Vagina (tissue), 2 donors: ENCODE results near the gene PDE4D. TPM values are rescaled to one million over a fixed set of nuclear protein-coding genes. Genes with fewer than 3 reads are reported as not detected.

ENCODE experiments used
- DNase-seq, 2 donors: peaks; one replicate each; pipeline ENCODE4 v3.0.0-alpha.2; 2017; ENCODE audit errors: extremely low spot score in 2 of 2
- H3K27ac ChIP-seq: fragments of 200-600 bp; sonication (generic); one replicate; pipeline ENCODE4 v1.5.1; 2019
- H3K27me3 ChIP-seq: fragments of 200-600 bp; sonication (generic); one replicate; pipeline ENCODE4 v1.5.1; 2019
- H3K36me3 ChIP-seq, 2 donors: fragments of 200-600 bp; sonication (generic); one replicate each; pipeline ENCODE4 v1.5.1; 2017 to 2019
- H3K4me1 ChIP-seq: fragments of 200-600 bp; sonication (generic); one replicate; pipeline ENCODE4 v1.5.1; 2019
- H3K4me3 ChIP-seq, 2 donors: fragments of 200-600 bp; sonication (generic); 1 replicate in 1 of 2; 2 replicates in 1 of 2; pipeline ENCODE4 v1.5.1; 2016 to 2019
- H3K9me3 ChIP-seq: fragments of 200-600 bp; sonication (generic); one replicate; pipeline ENCODE4 v1.5.1; 2019
- POLR2A ChIP-seq, 2 donors: fragments of 450-650 bp; IDR thresholded peaks; one replicate each; pipeline ENCODE4 v1.6.1; 2017; ENCODE audit warnings: antibody characterized with exemption in 2 of 2, mild to moderate bottlenecking in 2 of 2, moderate library complexity in 2 of 2
- POLR2AphosphoS5 ChIP-seq, 2 donors: sonication (generic); formaldehyde crosslinking; IDR thresholded peaks; one replicate each; pipeline ENCODE4 v1.9.0; 2017; ENCODE audit warnings: antibody characterized with exemption in 2 of 2, mild to moderate bottlenecking in 2 of 2, low read depth in 1 of 2; ENCODE audit not compliant: insufficient read depth in 1 of 2
- intact Hi-C: fragments of 100-400 bp; cut with DNase I; formaldehyde crosslinking; loops from one replicate; pipeline ENCODE4 v1.15.1; 2023
- total RNA-seq: library from RNA; depleted of rRNA; stranded (reverse); fragments of >200 nt; gene quantifications from one replicate; pipeline ENCODE4 v1.2.3, GENCODE V29; 2016
- TF ChIP-seq, protein P1 (sequence below), 3 experiments: fragments of 450-650 bp in 2 of 3; fragments of 200-600 bp in 1 of 3; sonication (generic) in 1 of 3; IDR thresholded peaks; one replicate each; pipeline ENCODE4 v1.5.1; 2017 to 2019; ENCODE audit warnings: antibody characterized with exemption in 3 of 3, mild to moderate bottlenecking in 2 of 3, moderate library complexity in 2 of 3

The PDE4D gene
- total RNA-seq, 1 donor from 2014 or later, result 86.9 TPM

- H3K4me1 ChIP-seq, result peaks cover 36% of the 10 kb centered on the region
- no peak overlapping the region for H3K4me3 ChIP-seq
- H3K9me3 ChIP-seq, result no peaks in the 10 kb centered on the region
- TF ChIP-seq, protein P1, sequence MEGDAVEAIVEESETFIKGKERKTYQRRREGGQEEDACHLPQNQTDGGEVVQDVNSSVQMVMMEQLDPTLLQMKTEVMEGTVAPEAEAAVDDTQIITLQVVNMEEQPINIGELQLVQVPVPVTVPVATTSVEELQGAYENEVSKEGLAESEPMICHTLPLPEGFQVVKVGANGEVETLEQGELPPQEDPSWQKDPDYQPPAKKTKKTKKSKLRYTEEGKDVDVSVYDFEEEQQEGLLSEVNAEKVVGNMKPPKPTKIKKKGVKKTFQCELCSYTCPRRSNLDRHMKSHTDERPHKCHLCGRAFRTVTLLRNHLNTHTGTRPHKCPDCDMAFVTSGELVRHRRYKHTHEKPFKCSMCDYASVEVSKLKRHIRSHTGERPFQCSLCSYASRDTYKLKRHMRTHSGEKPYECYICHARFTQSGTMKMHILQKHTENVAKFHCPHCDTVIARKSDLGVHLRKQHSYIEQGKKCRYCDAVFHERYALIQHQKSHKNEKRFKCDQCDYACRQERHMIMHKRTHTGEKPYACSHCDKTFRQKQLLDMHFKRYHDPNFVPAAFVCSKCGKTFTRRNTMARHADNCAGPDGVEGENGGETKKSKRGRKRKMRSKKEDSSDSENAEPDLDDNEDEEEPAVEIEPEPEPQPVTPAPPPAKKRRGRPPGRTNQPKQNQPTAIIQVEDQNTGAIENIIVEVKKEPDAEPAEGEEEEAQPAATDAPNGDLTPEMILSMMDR (IDR thresholded peaks at IDR 0.05), result no peak
- TF ChIP-seq POLR2AphosphoS5 (IDR thresholded peaks at IDR 0.05; ENCODE audit: insufficient read depth in 1 of 2, low read depth in 1 of 2), result no peak
- TF ChIP-seq POLR2A (IDR thresholded peaks at IDR 0.05), result no peak
- no peaks in the 10 kb centered on the region for H3K36me3 ChIP-seq
- no peak overlapping the region for H3K27ac ChIP-seq
- no peaks in the 10 kb centered on the region for H3K27me3 ChIP-seq
- intact Hi-C loops, result no loop called here
- no peak for DNase-seq
These were observed 349.6 kb downstream of the PDE4D start for GRCh38 chr5:59543821-59544442.

- Histone ChIP-seq H3K27ac (no peak overlapping the region), H3K4me1 (peaks cover 36% of the 10 kb centered on the region), H3K9me3 (no peaks in the 10 kb centered on the region), H3K36me3 (no peaks in the 10 kb centered on the region), H3K4me3 (no peak overlapping the region), H3K27me3 (no peaks in the 10 kb centered on the region)
- no peak for DNase-seq
- intact Hi-C loops, result no loop called here
- TF ChIP-seq POLR2AphosphoS5 (IDR thresholded peaks at IDR 0.05; ENCODE audit: insufficient read depth in 1 of 2, low read depth in 1 of 2), result peak in 1 of 2 donors; percentile 15
- TF ChIP-seq, protein P1 (IDR thresholded peaks at IDR 0.05), result no peak
These were observed 350.4 kb downstream of the PDE4D start for GRCh38 chr5:59542851-59543820.

DNA sequence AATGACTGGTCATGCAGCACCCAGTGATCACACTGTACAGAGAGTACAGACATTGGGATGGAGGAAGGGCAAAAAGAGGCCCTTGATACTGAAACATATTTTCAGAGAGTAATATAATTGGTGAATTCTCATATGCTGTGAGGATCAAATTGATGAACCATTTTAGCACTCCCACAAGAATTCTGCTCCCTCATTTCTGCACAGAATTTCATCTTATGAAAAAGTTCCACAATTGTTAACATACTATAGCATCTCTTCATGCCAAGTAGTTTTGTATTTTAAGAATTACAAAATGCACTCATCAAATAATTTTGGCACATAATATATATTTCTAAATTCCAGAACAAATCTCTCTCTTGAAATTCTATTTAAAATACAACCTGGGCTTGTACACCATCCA is 351.2 kb downstream of the PDE4D start:
- no peak overlapping the region for H3K27ac ChIP-seq
- H3K9me3 ChIP-seq, result no peaks in the 10 kb centered on the region
- H3K4me1 ChIP-seq, result peaks cover 36% of the 10 kb centered on the region
- no peak for DNase-seq
- H3K4me3 ChIP-seq, result no peak overlapping the region
- TF ChIP-seq, protein P1 (IDR thresholded peaks at IDR 0.05), result no peak
- TF ChIP-seq POLR2A (IDR thresholded peaks at IDR 0.05) (no peak), POLR2AphosphoS5 (IDR thresholded peaks at IDR 0.05; ENCODE audit: insufficient read depth in 1 of 2, low read depth in 1 of 2) (no peak)
- H3K36me3 ChIP-seq, result no peaks in the 10 kb centered on the region
- intact Hi-C loops, result no loop called here
- no peaks in the 10 kb centered on the region for H3K27me3 ChIP-seq

DNA sequence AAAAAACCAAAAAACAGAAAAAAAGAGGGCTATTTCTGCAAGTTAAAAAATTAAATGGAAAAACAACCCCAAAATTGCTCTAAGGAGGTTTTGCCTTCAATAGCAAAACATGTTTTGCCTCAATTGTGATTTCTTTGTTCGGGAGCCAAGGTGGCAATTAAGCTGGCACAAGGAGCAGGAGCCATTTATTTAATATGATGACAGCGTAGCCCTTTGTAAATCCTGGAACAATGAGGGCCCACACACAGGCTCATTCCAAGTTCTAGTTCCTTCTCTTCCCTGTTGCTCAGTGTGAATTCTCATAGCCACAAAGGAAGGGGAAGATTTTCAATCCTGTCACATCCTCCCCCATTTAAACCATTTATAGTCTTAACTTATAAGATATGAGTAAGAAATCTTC is 353.2 kb downstream of the PDE4D start:
- H3K4me3 ChIP-seq, result no peak overlapping the region
- H3K36me3 ChIP-seq, result no peaks in the 10 kb centered on the region
- intact Hi-C loops, result no loop called here
- H3K4me1 ChIP-seq, result peaks cover 43% of the 10 kb centered on the region
- no peaks in the 10 kb centered on the region for H3K9me3 ChIP-seq
- TF ChIP-seq, protein P1 (IDR thresholded peaks at IDR 0.05), result no peak
- TF ChIP-seq POLR2AphosphoS5 (IDR thresholded peaks at IDR 0.05; ENCODE audit: insufficient read depth in 1 of 2, low read depth in 1 of 2), result peak in 1 of 2 donors; percentile 72
- no peak for DNase-seq
- no peaks in the 10 kb centered on the region for H3K27me3 ChIP-seq
- H3K27ac ChIP-seq, result no peak overlapping the region

GRCh38 chr5:59538750-59539121 is 354.8 kb downstream of the PDE4D start:
- DNase-seq, result no peak
- H3K36me3 ChIP-seq, result no peaks in the 10 kb centered on the region
- peaks cover 31% of the 10 kb centered on the region for H3K4me1 ChIP-seq
- H3K27me3 ChIP-seq, result no peaks in the 10 kb centered on the region
- intact Hi-C loops, result no loop called here
- H3K4me3 ChIP-seq, result no peak overlapping the region
- H3K27ac ChIP-seq, result no peak overlapping the region
- TF ChIP-seq POLR2AphosphoS5 (IDR thresholded peaks at IDR 0.05; ENCODE audit: insufficient read depth in 1 of 2, low read depth in 1 of 2) (no peak), POLR2A (IDR thresholded peaks at IDR 0.05) (no peak)
- TF ChIP-seq, protein P1 (IDR thresholded peaks at IDR 0.05), result no peak
- H3K9me3 ChIP-seq, result no peaks in the 10 kb centered on the region
